HG03521 (cell line): ENCODE measurements around the gene ATP6AP1.
A peak's percentile ranks its signal among the peaks of the same experiment; 100 is the strongest.
"Not testable (repeated sequence)": the region's sequence is repeated elsewhere in the genome, so short reads cannot be mapped to it uniquely, and the experiment has no call there.

Experiments used
- ATAC-seq: cut with Tn5 transposase; IDR thresholded peaks from one replicate; pipeline ENCODE4 v1.9.1; 2021; ENCODE audit warnings: mild to moderate bottlenecking, moderate library complexity; ENCODE audit not compliant: unreplicated experiment

The ATP6AP1 gene, protein sequence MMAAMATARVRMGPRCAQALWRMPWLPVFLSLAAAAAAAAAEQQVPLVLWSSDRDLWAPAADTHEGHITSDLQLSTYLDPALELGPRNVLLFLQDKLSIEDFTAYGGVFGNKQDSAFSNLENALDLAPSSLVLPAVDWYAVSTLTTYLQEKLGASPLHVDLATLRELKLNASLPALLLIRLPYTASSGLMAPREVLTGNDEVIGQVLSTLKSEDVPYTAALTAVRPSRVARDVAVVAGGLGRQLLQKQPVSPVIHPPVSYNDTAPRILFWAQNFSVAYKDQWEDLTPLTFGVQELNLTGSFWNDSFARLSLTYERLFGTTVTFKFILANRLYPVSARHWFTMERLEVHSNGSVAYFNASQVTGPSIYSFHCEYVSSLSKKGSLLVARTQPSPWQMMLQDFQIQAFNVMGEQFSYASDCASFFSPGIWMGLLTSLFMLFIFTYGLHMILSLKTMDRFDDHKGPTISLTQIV

GRCh38 chrX:154428176-154429171 lies at the start of gene ATP6AP1:
TSS of gene ATP6AP1 (plus strand) at chrX:154428677. CDS start at chrX:154428693, 16 bp downstream.
- peak; percentile 99 for ATAC-seq

- ATAC-seq: peak; percentile 75
These were observed 49.5 kb upstream of the ATP6AP1 start, which contains the start of gene EMD for GRCh38 chrX:154378799-154379568. TSS of gene EMD (plus strand) at chrX:154379295. CDS start at chrX:154379485, 190 bp downstream.

DNA sequence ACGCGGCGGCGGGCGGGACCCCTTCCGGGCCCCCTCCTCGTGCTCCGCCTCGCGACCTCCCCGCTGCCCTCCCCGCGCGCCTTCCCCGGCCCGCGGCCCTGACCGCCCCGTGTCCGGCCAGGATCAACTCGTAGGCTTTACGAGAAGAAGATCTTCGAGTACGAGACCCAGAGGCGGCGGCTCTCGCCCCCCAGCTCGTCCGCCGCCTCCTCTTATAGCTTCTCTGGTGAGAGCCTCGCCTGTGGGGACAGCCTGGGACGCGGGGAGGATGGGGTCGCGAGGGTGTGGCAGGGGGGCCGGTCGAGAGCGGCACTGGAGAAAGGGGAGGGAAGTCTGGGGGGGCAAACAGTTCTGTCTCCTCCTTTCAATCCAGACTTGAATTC lies 48.9 kb upstream of the ATP6AP1 start:
- ATAC-seq: no peak

DNA sequence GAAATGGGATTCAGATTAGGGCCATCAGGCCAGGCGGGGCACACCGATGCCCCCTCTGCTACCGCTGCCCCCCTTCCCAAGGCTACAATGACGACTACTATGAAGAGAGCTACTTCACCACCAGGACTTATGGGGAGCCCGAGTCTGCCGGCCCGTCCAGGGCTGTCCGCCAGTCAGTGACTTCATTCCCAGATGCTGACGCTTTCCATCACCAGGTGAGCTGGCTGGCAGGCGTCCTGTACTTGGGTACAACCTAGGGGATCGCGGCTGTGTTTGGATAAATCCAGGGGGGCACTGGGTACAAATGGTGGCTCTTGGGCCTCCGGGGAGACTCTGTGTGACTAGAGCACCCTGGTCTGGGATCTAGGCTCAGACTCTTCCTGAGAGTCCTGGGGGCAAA lies 48.3 kb upstream of the ATP6AP1 start:
- no peak for ATAC-seq

DNA sequence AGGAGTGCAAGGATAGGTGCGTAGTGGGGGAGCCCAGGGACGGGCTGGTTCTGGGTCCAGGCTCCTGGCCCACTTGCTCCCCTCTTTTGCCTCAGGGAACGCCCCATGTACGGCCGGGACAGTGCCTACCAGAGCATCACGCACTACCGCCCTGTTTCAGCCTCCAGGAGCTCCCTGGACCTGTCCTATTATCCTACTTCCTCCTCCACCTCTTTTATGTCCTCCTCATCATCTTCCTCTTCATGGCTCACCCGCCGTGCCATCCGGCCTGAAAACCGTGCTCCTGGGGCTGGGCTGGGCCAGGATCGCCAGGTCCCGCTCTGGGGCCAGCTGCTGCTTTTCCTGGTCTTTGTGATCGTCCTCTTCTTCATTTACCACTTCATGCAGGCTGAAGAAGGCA lies 47.7 kb upstream of the ATP6AP1 start:
- no peak for ATAC-seq

GRCh38 chrX:154381271-154381670 lies 47.2 kb upstream of the ATP6AP1 start:
- ATAC-seq: no peak

GRCh38 chrX:154382483-154383069 lies 45.9 kb upstream of the ATP6AP1 start:
- ATAC-seq: no peak

DNA sequence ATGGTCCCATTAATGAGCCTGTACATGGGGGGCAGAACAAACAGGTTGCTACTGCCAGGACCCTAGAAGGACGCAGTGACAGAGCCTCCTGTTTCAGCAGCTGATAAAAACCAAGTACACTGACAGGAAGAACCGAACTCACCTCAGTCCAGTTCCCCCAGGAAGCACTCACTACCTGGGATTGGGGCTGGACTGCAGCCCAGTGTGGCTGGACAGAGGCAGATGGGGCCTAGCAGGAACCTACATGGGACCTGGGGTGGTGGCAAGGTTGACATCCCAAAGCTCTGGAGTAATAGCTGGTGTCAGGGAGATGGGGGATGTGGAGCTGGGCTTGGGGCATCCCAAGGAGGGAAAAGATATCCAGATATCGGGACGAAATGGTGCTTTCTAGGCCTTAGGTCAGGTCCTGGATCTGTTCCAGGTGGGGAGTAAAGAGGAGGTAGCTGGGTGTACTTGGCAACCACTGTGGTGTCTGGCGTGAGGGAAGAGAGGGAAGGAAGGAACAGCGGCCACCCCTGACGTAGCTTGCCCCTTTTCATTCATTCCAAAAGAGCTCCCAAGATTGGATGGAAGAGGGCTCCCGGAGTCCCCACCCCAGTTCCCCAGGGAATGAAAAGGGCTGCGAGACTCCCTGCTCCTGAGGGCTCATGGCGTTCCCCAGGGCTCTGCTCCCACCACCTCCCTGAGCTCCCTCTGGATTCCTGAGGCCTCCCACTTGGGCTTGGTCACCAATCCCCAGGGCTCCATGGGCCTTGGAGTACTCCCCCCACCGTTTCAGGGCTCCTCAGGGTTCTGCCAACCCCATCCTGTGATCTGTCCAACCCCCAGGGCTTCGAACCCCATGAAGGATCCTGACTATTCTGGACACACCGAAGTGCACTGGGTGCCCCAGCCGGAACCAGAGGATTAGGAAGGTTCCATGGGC lies 44.9 kb upstream of the ATP6AP1 start:
- ATAC-seq: no peak

DNA sequence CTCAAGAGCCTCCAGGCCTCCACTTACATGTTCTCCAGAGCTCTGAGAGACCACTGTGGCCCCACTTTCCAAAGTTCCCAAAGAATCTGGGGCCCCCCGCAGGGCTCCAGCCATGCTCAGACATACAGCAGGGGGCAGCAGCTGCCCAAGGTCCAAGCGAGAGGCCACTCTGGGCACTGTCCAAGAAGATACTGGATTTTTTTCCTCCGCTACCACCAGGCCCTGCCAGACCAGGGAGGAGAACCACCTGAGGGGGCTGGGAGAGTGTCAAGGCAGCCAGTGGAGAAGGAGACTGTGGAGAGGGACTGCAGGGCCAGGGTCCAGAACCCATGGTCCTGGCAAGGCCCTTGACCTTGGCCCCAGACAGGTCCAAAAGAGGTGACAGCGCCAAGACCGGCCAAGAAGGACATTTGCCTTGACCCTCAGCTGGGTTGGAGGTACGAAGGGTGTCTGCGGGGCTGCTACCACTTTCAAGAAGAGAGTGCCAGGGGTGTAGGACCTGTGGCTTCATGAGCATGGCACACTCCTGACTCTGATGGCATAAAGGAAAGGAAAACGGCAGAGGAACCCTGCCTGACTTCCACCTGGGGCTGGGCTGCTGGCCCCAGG lies 44.1 kb upstream of the ATP6AP1 start:
- ATAC-seq: no peak

DNA sequence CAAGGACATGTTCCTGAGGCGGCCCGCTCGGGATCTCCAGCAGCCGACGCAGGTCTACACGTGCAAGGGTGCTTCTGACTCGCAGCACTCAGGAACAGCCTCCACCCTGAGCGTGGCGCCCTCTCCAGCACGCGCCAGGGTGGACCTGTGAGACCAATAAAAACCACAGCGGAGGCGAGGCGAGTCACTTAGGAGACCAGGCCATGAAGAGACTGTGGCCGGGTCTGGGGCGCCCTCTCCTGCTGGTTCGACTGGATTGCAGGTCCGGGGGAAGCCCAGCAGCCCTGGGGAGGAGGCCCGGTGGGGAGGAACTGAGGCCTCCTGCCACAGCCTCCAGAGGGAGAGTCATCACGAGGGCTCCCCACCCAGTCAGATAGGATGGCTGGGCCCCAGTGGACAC lies 40.4 kb upstream of the ATP6AP1 start:
- ATAC-seq: not testable (repeated sequence)

- not testable (repeated sequence) for ATAC-seq
These were observed 39.8 kb upstream of the ATP6AP1 start for GRCh38 chrX:154388649-154389048.

GRCh38 chrX:154389812-154390747 lies 38.4 kb upstream of the ATP6AP1 start:
- peak; percentile 76 for ATAC-seq

DNA sequence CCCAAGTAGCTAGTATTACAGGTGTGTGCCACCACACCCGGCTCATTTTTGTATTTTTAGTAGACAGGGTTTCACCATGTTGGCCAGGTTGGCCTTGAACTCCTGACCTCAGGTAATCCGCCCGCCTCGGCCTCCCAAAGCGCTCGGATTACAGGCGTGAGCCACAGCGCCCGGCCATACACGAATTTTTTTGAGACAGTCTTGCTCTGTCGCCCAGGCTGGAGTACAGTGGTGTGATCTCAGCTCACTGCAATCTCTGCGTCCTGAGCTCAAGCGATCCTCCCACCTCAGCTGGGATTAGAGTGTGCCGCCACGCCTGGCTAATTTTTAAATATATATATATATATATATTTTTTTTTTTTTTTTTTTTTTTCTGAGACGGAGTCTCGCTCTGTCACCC lies 32.1 kb upstream of the ATP6AP1 start:
- not testable (repeated sequence) for ATAC-seq

- peak; percentile 39 for ATAC-seq
These were observed 31.2 kb upstream of the ATP6AP1 start for GRCh38 chrX:154396973-154397887.

DNA sequence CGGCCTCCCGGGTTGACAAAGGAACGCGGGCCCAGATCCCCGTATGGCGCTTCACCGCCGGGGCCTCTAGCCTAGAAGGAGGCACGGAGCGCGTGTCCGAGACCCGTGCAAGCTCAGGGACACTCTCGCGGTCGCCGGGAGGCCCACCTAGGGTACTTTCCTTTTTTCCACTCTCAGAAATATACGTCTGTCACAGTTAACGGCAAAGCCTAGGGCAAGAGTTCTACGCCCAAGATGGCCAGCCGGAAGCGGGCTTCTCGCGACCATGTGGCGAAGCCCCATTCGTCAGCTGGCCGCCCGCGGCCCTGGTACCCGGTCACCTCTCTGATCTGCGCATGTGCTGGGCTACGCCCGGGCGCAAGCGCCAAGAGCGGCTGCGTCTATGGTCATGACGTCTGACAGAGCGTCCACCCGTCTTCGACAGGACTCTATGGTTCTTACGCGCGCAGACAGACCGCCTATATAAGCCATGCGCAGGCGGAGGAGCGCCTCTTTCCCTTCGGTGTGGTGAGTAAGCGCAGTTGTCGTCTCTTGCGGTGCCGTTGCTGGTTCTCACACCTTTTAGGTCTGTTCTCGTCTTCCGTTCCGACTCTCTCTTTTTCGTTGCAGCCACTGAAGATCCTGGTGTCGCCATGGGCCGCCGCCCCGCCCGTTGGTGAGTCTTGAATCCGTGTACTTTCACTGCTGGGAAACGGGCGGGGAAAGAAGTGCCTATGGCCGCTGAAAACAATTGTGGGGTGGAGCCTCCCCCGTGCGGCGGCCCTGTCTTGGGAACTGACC lies 30.4 kb upstream of the ATP6AP1 start, which contains the start of gene RPL10:
RPL10 (plus strand) TSS at position 490 of the 780 bp plus-strand sequence; CDS start at position 633, 143 bp downstream.
- ATAC-seq: peak; percentile 80
